GM21381 (cell line): ENCODE results near the gene AFDN.

ENCODE experiments used
- ATAC-seq: cut with Tn5 transposase; IDR thresholded peaks from one replicate; pipeline ENCODE4 v1.9.1; 2021; ENCODE audit warnings: mild to moderate bottlenecking, moderate library complexity; ENCODE audit not compliant: unreplicated experiment

The AFDN gene

GRCh38 chr6:167912494-167912893, 85.8 kb downstream of the AFDN start:
- no peak for ATAC-seq

- no peak for ATAC-seq
Observed at GRCh38 chr6:167913699-167914098, 87.0 kb downstream of the AFDN start.

- ATAC-seq, result no peak
Observed at GRCh38 chr6:167915139-167915538, 88.4 kb downstream of the AFDN start.

GRCh38 chr6:167917551-167918154, 90.9 kb downstream of the AFDN start:
- no peak for ATAC-seq

GRCh38 chr6:167918548-167919278, 92.0 kb downstream of the AFDN start:
- no peak for ATAC-seq

- no peak for ATAC-seq
Observed at GRCh38 chr6:167919349-167919748, 92.6 kb downstream of the AFDN start.

GRCh38 chr6:167920165-167920564, 93.5 kb downstream of the AFDN start:
- no peak for ATAC-seq

GRCh38 chr6:167921831-167922230, 95.1 kb downstream of the AFDN start:
- ATAC-seq, result no peak

GRCh38 chr6:167925026-167925425, 98.3 kb downstream of the AFDN start:
- no peak for ATAC-seq

GRCh38 chr6:167927246-167927645, 100.5 kb downstream of the AFDN start:
- ATAC-seq, result no peak

GRCh38 chr6:167928111-167928510, 101.4 kb downstream of the AFDN start:
- no peak for ATAC-seq

GRCh38 chr6:167930295-167930694, 103.6 kb downstream of the AFDN start:
- ATAC-seq, result no peak

GRCh38 chr6:167932468-167933276, 106.0 kb downstream of the AFDN start:
- ATAC-seq, result no peak

- ATAC-seq, result no peak
Observed at GRCh38 chr6:167933290-167933689, 106.6 kb downstream of the AFDN start.

GRCh38 chr6:167933847-167934246, 107.1 kb downstream of the AFDN start:
- ATAC-seq, result no peak

GRCh38 chr6:167934426-167934864, 107.7 kb downstream of the AFDN start:
- no peak for ATAC-seq

- no peak for ATAC-seq
Observed at GRCh38 chr6:167936051-167936450, 109.3 kb downstream of the AFDN start.

GRCh38 chr6:167937301-167937700, 110.6 kb downstream of the AFDN start:
- ATAC-seq, result no peak

GRCh38 chr6:167937948-167938911, 111.5 kb downstream of the AFDN start:
- no peak for ATAC-seq

GRCh38 chr6:167941822-167942221, 115.1 kb downstream of the AFDN start:
- ATAC-seq, result no peak

- no peak for ATAC-seq
Observed at GRCh38 chr6:167944130-167944529, 117.4 kb downstream of the AFDN start.
